Tibial nerve (tissue), 4 donors: ENCODE results near the gene ZNF280D. TPM values are rescaled to one million over a fixed set of nuclear protein-coding genes. Genes with fewer than 3 reads are reported as not detected.
A peak's percentile ranks its signal among the peaks of the same experiment; 100 is the strongest.

ENCODE experiments used
- DNase-seq, 2 donors: peaks; one replicate each; pipeline ENCODE4 v3.0.0-alpha.2; 2019; ENCODE audit warnings: low spot score in 2 of 2
- H3K27ac ChIP-seq, 4 donors: fragments of 200-600 bp; sonication (generic) in 3 of 4; one replicate each; pipeline ENCODE4 v1.5.1; 2017 to 2019; ENCODE audit warnings: mild to moderate bottlenecking in 1 of 4
- H3K27me3 ChIP-seq, 2 donors: fragments of 200-600 bp; sonication (generic) in 1 of 2; one replicate each; pipeline versions ENCODE4 v1.5.1 to v1.6.0; 2017 to 2019
- H3K36me3 ChIP-seq, 3 donors: fragments of 200-600 bp; sonication (generic); one replicate each; pipeline ENCODE4 v1.5.1; 2018 to 2019
- H3K4me1 ChIP-seq, 4 donors: fragments of 200-600 bp; sonication (generic) in 3 of 4; one replicate each; pipeline ENCODE4 v1.5.1; 2017 to 2019
- H3K4me3 ChIP-seq, 4 donors: fragments of 200-600 bp; sonication (generic) in 3 of 4; one replicate each; pipeline ENCODE4 v1.5.1; 2017 to 2019; ENCODE audit warnings: mild to moderate bottlenecking in 1 of 4, moderate library complexity in 1 of 4
- H3K9me3 ChIP-seq, 4 donors: fragments of 200-600 bp; sonication (generic) in 3 of 4; one replicate each; pipeline ENCODE4 v1.5.1; 2017 to 2019
- CTCF ChIP-seq, 5 experiments: fragments of 200-600 bp in 3 of 5; fragments of 450-650 bp in 2 of 5; sonication (generic) in 3 of 5; IDR thresholded peaks; one replicate each; pipeline ENCODE4 v1.5.1; 2016 to 2019; ENCODE audit warnings: antibody characterized with exemption in 5 of 5, mild to moderate bottlenecking in 3 of 5, moderate library complexity in 2 of 5
- EP300 ChIP-seq, 2 donors: sonication (generic); formaldehyde crosslinking; IDR thresholded peaks; one replicate each; pipeline ENCODE4 v1.6.1; 2017; ENCODE audit warnings: antibody characterized with exemption in 2 of 2, mild to moderate bottlenecking in 1 of 2
- POLR2A ChIP-seq, 2 donors: fragments of 450-650 bp; IDR thresholded peaks; one replicate each; pipeline ENCODE4 v1.6.1; 2017; ENCODE audit warnings: antibody characterized with exemption in 2 of 2, mild to moderate bottlenecking in 2 of 2, moderate library complexity in 2 of 2
- WGBS, 2 donors: methylation state at CpG; one replicate each; pipeline ENCODE4 v1.1.5; 2018; 5-methylcytosine and 5-hydroxymethylcytosine counted together
- total RNA-seq, 4 donors: library from RNA; depleted of rRNA; stranded (reverse); fragments of >200 nt; gene quantifications; one replicate each; pipeline ENCODE4 v1.1.0, GENCODE V29; 2016

Gene ZNF280D
- total RNA-seq, 4 donors from 2014 or later, result 60.6 to 107 (median 75.2) TPM

- 69 to 79% methylated on average over 2 of the region's 2 CpGs for WGBS, 2 donors
- H3K4me3 ChIP-seq, result no peak overlapping the region
- H3K27ac ChIP-seq, result no peak overlapping the region
- no peak for DNase-seq
- no peaks in the 10 kb centered on the region for H3K27me3 ChIP-seq
- TF ChIP-seq CTCF (IDR thresholded peaks at IDR 0.05) (no peak), EP300 (IDR thresholded peaks at IDR 0.05) (no peak), POLR2A (IDR thresholded peaks at IDR 0.05) (no peak)
- peaks cover 0 to 67% (median 0%) of the 10 kb centered on the region in 3 donors for H3K36me3 ChIP-seq
- H3K4me1 ChIP-seq, result peaks cover 0 to under 1% (median 0%) of the 10 kb centered on the region in 4 donors
- no peaks in the 10 kb centered on the region for H3K9me3 ChIP-seq
Observed at GRCh38 chr15:56659197-56659596, 74.1 kb downstream of the ZNF280D start.

GRCh38 chr15:56654624-56655023 lies 78.7 kb downstream of the ZNF280D start:
- TF ChIP-seq POLR2A (IDR thresholded peaks at IDR 0.05) (no peak), EP300 (IDR thresholded peaks at IDR 0.05) (no peak), CTCF (IDR thresholded peaks at IDR 0.05) (no peak)
- no peaks in the 10 kb centered on the region for H3K27me3 ChIP-seq
- 73 to 80% methylated on average over 3 of the region's 3 CpGs for WGBS, 2 donors

GRCh38 chr15:56654216-56654615 lies 79.1 kb downstream of the ZNF280D start:
- no peak for TF ChIP-seq POLR2A (IDR thresholded peaks at IDR 0.05)
- no peak for TF ChIP-seq CTCF (IDR thresholded peaks at IDR 0.05)
- no peak for TF ChIP-seq EP300 (IDR thresholded peaks at IDR 0.05)
- Histone ChIP-seq H3K36me3 (peaks cover 0 to 38% (median 0%) of the 10 kb centered on the region in 3 donors), H3K9me3 (no peaks in the 10 kb centered on the region), H3K4me1 (peaks cover 0 to 17% (median 0%) of the 10 kb centered on the region in 4 donors), H3K27me3 (no peaks in the 10 kb centered on the region), H3K4me3 (no peak overlapping the region), H3K27ac (no peak overlapping the region)
- DNase-seq, result no peak
- 86 to 92% methylated on average over 1 of the region's 1 CpG for WGBS, 2 donors

More at GRCh38 chr15:56654624-56655023, 78.7 kb downstream of the ZNF280D start:
- Histone ChIP-seq H3K27ac (no peak overlapping the region), H3K9me3 (no peaks in the 10 kb centered on the region), H3K4me3 (no peak overlapping the region), H3K36me3 (peaks cover 0 to 42% (median 0%) of the 10 kb centered on the region in 3 donors), H3K4me1 (peaks cover 0 to 17% (median 0%) of the 10 kb centered on the region in 4 donors)
- DNase-seq, result no peak

- DNase-seq, result no peak
- no peak for TF ChIP-seq POLR2A (IDR thresholded peaks at IDR 0.05)
- TF ChIP-seq EP300 (IDR thresholded peaks at IDR 0.05), result no peak
- no peak for TF ChIP-seq CTCF (IDR thresholded peaks at IDR 0.05)
- peaks cover 0 to 17% (median 0%) of the 10 kb centered on the region in 4 donors for H3K4me1 ChIP-seq
- H3K4me3 ChIP-seq, result no peak overlapping the region
- H3K9me3 ChIP-seq, result no peaks in the 10 kb centered on the region
- H3K36me3 ChIP-seq, result peaks cover 0 to 34% (median 0%) of the 10 kb centered on the region in 3 donors
- peak overlapping the region in 2 of 4 donors; percentile 41 to 46 for H3K27ac ChIP-seq
- WGBS, 2 donors, result 63 to 66% methylated on average over 3 of the region's 3 CpGs
- no peaks in the 10 kb centered on the region for H3K27me3 ChIP-seq
Observed at GRCh38 chr15:56653787-56654186, 79.5 kb downstream of the ZNF280D start.

GRCh38 chr15:56653107-56653506 lies 80.2 kb downstream of the ZNF280D start:
- Histone ChIP-seq H3K36me3 (peaks cover 0 to 35% (median 0%) of the 10 kb centered on the region in 3 donors), H3K9me3 (no peaks in the 10 kb centered on the region), H3K4me3 (no peak overlapping the region), H3K4me1 (peaks cover 0 to 17% (median 0%) of the 10 kb centered on the region in 4 donors), H3K27me3 (no peaks in the 10 kb centered on the region), H3K27ac (peak overlapping the region in 2 of 4 donors; percentile 41 to 46)
- TF ChIP-seq EP300 (IDR thresholded peaks at IDR 0.05) (no peak), POLR2A (IDR thresholded peaks at IDR 0.05) (no peak), CTCF (IDR thresholded peaks at IDR 0.05) (no peak)
- no peak for DNase-seq
